DOHH2 (cell line): Measurements from ENCODE around the gene THG1L.

ENCODE experiments used
- H3F3A ChIP-seq: fragments of 200-600 bp; sonication (generic), shearing (Covaris generic); 2 replicates; pipeline ENCODE4 v1.6.0; 2016; ENCODE audit warnings: antibody characterized with exemption, mild to moderate bottlenecking; ENCODE audit not compliant: control insufficient read depth, insufficient read depth
- H3K27ac ChIP-seq: fragments of 200-600 bp; sonication (generic); 2 replicates; pipeline ENCODE4 v1.5.1; 2014; ENCODE audit warnings: low read depth, mild to moderate bottlenecking, low read length, moderate library complexity
- H3K27me3 ChIP-seq: fragments of 200-600 bp; sonication (generic); 2 replicates; pipeline ENCODE4 v1.6.1; 2014; ENCODE audit warnings: mild to moderate bottlenecking, low read length, mixed read lengths; ENCODE audit not compliant: control insufficient read depth
- H3K36me3 ChIP-seq: fragments of 200-600 bp; sonication (generic); 2 replicates; pipeline ENCODE4 v1.6.1; 2014; ENCODE audit warnings: mild to moderate bottlenecking, low read length, moderate library complexity, mixed read lengths; ENCODE audit not compliant: control insufficient read depth
- H3K4me1 ChIP-seq: fragments of 200-600 bp; sonication (generic); 2 replicates; pipeline ENCODE4 v1.6.1; 2014; ENCODE audit warnings: mild to moderate bottlenecking, low read length, mixed read lengths; ENCODE audit not compliant: control insufficient read depth
- H3K4me2 ChIP-seq: fragments of 200-600 bp; sonication (generic); 2 replicates; pipeline ENCODE4 v1.6.0; 2014; ENCODE audit warnings: mild to moderate bottlenecking, low read length, moderate library complexity
- H3K4me3 ChIP-seq: fragments of 200-600 bp; sonication (generic); 2 replicates; pipeline ENCODE4 v1.5.1; 2014; ENCODE audit warnings: mild to moderate bottlenecking, low read length, mixed read lengths
- H3K79me2 ChIP-seq: fragments of 200-600 bp; sonication (generic); 2 replicates; pipeline ENCODE4 v1.6.1; 2014; ENCODE audit warnings: mild to moderate bottlenecking, low read length, mixed read lengths; ENCODE audit not compliant: control insufficient read depth
- H3K9me2 ChIP-seq: fragments of 200-600 bp; sonication (generic); replicated peaks from 2 replicates; pipeline ENCODE4 v1.6.1; 2014; ENCODE audit warnings: mild to moderate bottlenecking, low read length, mixed read lengths; ENCODE audit not compliant: control insufficient read depth
- H3K9me3 ChIP-seq: fragments of 200-600 bp; sonication (generic); 2 replicates; pipeline ENCODE4 v1.6.1; 2014; ENCODE audit warnings: antibody characterized with exemption, low read length, mixed read lengths; ENCODE audit not compliant: control insufficient read depth, insufficient read depth
- H4K20me1 ChIP-seq: fragments of 200-600 bp; sonication (generic); 2 replicates; pipeline ENCODE4 v1.6.0; 2014; ENCODE audit warnings: low read depth, mild to moderate bottlenecking, antibody characterized with exemption, low read length, moderate library complexity; ENCODE audit not compliant: control insufficient read depth, insufficient read depth
- CTCF ChIP-seq: fragments of 200-600 bp; sonication (generic); IDR thresholded peaks from one replicate; pipeline ENCODE4 v1.5.1; 2014; ENCODE audit warnings: antibody characterized with exemption, mild to moderate bottlenecking, low read depth, low read length; ENCODE audit not compliant: poor library complexity, severe bottlenecking
- EZH2phosphoT487 ChIP-seq: fragments of 200-600 bp; sonication (generic); IDR thresholded peaks from 2 replicates; pipeline ENCODE4 v1.6.1; 2017; ENCODE audit warnings: borderline replicate concordance, mild to moderate bottlenecking, antibody characterized with exemption, low read length, moderate library complexity, mixed read lengths

THG1L gene

GRCh38 chr5:157766902-157767301 is 35.7 kb downstream of the THG1L start:
- Histone ChIP-seq H3K36me3 (peaks cover under 1% of the 10 kb centered on the region; the same call in 1 of the 2 replicates), H3K9me3 (no peaks in the 10 kb centered on the region), H3F3A (no peaks in the 10 kb centered on the region), H3K4me1 (no peaks in the 10 kb centered on the region), H4K20me1 (no peaks in the 10 kb centered on the region), H3K4me2 (no peak overlapping the region), H3K9me2 (no peaks in the 10 kb centered on the region), H3K4me3 (no peak overlapping the region), H3K27me3 (peaks cover 9% of the 10 kb centered on the region; the same call in 1 of the 2 replicates), H3K79me2 (no peaks in the 10 kb centered on the region), H3K27ac (no peak overlapping the region)
- TF ChIP-seq EZH2phosphoT487 (no peak), CTCF (no peak)

GRCh38 chr5:157767689-157768088 is 36.5 kb downstream of the THG1L start:
- H3K4me2 ChIP-seq: no peak overlapping the region
- H3K4me3 ChIP-seq: no peak overlapping the region
- TF ChIP-seq CTCF: no peak
- no peak for TF ChIP-seq EZH2phosphoT487
- no peaks in the 10 kb centered on the region for H3K4me1 ChIP-seq
- no peaks in the 10 kb centered on the region for H4K20me1 ChIP-seq
- no peaks in the 10 kb centered on the region for H3F3A ChIP-seq
- H3K79me2 ChIP-seq: no peaks in the 10 kb centered on the region
- no peak overlapping the region for H3K27ac ChIP-seq
- no peaks in the 10 kb centered on the region for H3K9me3 ChIP-seq
- H3K36me3 ChIP-seq: no peaks in the 10 kb centered on the region
- H3K9me2 ChIP-seq: no peaks in the 10 kb centered on the region
- H3K27me3 ChIP-seq: peaks cover 10% of the 10 kb centered on the region

- Histone ChIP-seq H3K9me2 (no peaks in the 10 kb centered on the region), H3K4me3 (no peak overlapping the region), H3K27me3 (peaks cover 10% of the 10 kb centered on the region), H4K20me1 (no peaks in the 10 kb centered on the region), H3K27ac (no peak overlapping the region), H3K9me3 (no peaks in the 10 kb centered on the region), H3K4me2 (no peak overlapping the region), H3F3A (no peaks in the 10 kb centered on the region), H3K79me2 (no peaks in the 10 kb centered on the region), H3K36me3 (no peaks in the 10 kb centered on the region), H3K4me1 (no peaks in the 10 kb centered on the region)
- TF ChIP-seq CTCF: no peak
- TF ChIP-seq EZH2phosphoT487: no peak
These were observed 39.4 kb downstream of the THG1L start for GRCh38 chr5:157770665-157771064.

GRCh38 chr5:157772127-157772526 is 40.9 kb downstream of the THG1L start:
- Histone ChIP-seq H3K9me3 (no peaks in the 10 kb centered on the region), H3K9me2 (no peaks in the 10 kb centered on the region), H4K20me1 (no peaks in the 10 kb centered on the region), H3K4me2 (no peak overlapping the region), H3K79me2 (no peaks in the 10 kb centered on the region), H3K4me1 (no peaks in the 10 kb centered on the region), H3K36me3 (no peaks in the 10 kb centered on the region), H3K4me3 (no peak overlapping the region), H3K27me3 (peaks cover 10% of the 10 kb centered on the region), H3F3A (no peaks in the 10 kb centered on the region), H3K27ac (no peak overlapping the region)
- TF ChIP-seq CTCF (no peak), EZH2phosphoT487 (no peak)
